Neural progenitor cell (in vitro differentiated cells): ENCODE data around the gene TBCEL.
A peak's percentile ranks its signal among the peaks of the same experiment; 100 is the strongest.

Source experiments
- CTCF ChIP-seq: fragments of 200-600 bp; sonication (generic); IDR thresholded peaks from 2 replicates; pipeline ENCODE4 v1.5.1; 2017; ENCODE audit warnings: antibody characterized with exemption, mild to moderate bottlenecking
- EZH2 ChIP-seq: fragments of 200-600 bp; sonication (generic); IDR thresholded peaks from 2 replicates; pipeline ENCODE4 v1.6.1; 2017; ENCODE audit warnings: antibody characterized with exemption, mild to moderate bottlenecking, moderate library complexity

GRCh38 chr11:121112498-121113455 lies 88.9 kb downstream of the TBCEL start:
- peak; percentile 70 for TF ChIP-seq CTCF
- no peak for TF ChIP-seq EZH2
